Testis (tissue), 3 donors: Measurements from ENCODE around the gene GSK3A. TPM values are rescaled to one million over a fixed set of nuclear protein-coding genes. Genes with fewer than 3 reads are reported as not detected.

ENCODE experiments used
- DNase-seq: peaks from one replicate; pipeline ENCODE4 v3.0.0-alpha.2; 2019
- H3K27ac ChIP-seq, 2 donors: fragments of 200-600 bp; sonication (generic); one replicate each; pipeline ENCODE4 v1.5.1; 2019
- H3K27me3 ChIP-seq: fragments of 200-600 bp; sonication (generic); one replicate; pipeline ENCODE4 v1.5.1; 2019
- H3K36me3 ChIP-seq: fragments of 200-600 bp; sonication (generic); one replicate; pipeline ENCODE4 v1.5.1; 2017; ENCODE audit warnings: low read depth; ENCODE audit errors: missing control alignments
- H3K4me1 ChIP-seq: fragments of 200-600 bp; sonication (generic); one replicate; pipeline ENCODE4 v1.5.1; 2019
- H3K4me3 ChIP-seq, 2 donors: fragments of 200-600 bp; sonication (generic); one replicate each; pipeline ENCODE4 v1.5.1; 2017 to 2019
- H3K9me3 ChIP-seq: fragments of 200-600 bp; sonication (generic); one replicate; pipeline ENCODE4 v1.5.1; 2017
- POLR2A ChIP-seq: fragments of 450-650 bp; IDR thresholded peaks from one replicate; pipeline ENCODE4 v1.6.1; 2017; ENCODE audit warnings: antibody characterized with exemption, mild to moderate bottlenecking, moderate library complexity
- WGBS, 2 donors: methylation state at CpG; one replicate each; pipeline ENCODE4 v1.1.5; 2018; 5-methylcytosine and 5-hydroxymethylcytosine counted together
- intact Hi-C: fragments of 100-400 bp; cut with DNase I; formaldehyde crosslinking; loops from one replicate; pipeline ENCODE4 v1.15.1; 2023; ENCODE audit warnings: low total_unique reads
- polyA plus RNA-seq: library from polyadenylated mRNA; stranded (reverse); fragments of 350-450 nt; fragmentation: Illumina TruSeq; extraction: RNeasy Lipid Tissue Mini Kit (QIAGEN cat#74804); gene quantifications from one replicate; pipeline ENCODE4 v1.2.3, GENCODE V29; 2014; ENCODE audit warnings: low read depth, low replicate concordance; ENCODE audit not compliant: insufficient read depth
- total RNA-seq, 2 donors: library from RNA; depleted of rRNA; stranded (reverse); fragments of >200 nt; gene quantifications; one replicate each; pipeline ENCODE4 v1.2.3, GENCODE V29; 2016
- TF ChIP-seq, protein P1 (sequence below), 3 experiments: fragments of 450-650 bp in 2 of 3; fragments of 200-600 bp in 1 of 3; sonication (generic) in 1 of 3; IDR thresholded peaks; one replicate each; pipeline ENCODE4 v1.5.1; 2016 to 2019; ENCODE audit warnings: antibody characterized with exemption in 3 of 3, mild to moderate bottlenecking in 2 of 3, moderate library complexity in 1 of 3

GSK3A gene
- total and polyA plus RNA-seq, 3 donors from 2014 or later, result 54.3 to 98.1 (median 64.3) TPM

DNA sequence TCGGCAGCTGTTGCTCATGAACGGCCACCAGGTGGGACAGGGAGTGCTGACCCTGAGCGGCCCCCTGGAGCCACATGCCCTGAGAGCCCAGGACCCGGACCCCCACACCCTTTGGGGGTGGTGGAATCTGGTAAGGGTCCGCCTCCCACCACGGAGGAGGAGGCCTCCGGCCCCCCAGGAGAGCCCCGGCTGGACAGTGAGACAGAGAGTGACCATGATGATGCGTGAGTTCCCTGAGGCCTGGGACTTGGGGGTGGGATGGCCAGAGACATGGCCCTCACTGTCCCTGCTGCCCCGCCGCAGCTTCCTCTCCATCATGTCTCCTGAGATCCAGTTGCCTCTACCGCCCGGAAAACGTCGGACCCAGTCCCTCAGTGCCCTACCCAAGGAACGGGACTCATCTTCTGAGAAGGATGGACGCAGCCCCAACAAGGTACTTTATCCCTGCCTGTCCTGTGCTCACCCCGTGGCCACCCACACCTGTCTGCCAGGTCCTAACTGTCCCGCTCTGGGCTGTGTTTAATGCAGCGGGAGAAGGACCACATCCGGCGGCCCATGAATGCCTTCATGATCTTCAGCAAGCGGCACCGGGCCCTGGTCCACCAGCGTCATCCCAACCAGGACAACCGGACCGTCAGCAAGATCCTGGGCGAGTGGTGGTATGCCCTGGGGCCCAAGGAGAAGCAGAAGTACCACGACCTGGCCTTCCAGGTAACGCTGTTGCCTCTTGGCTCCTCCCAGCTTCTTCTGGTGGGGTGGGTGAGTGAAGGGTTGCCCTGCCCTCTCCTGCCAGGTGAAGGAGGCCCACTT lies 44.8 kb upstream of the GSK3A start:
- Histone ChIP-seq H3K27me3 (no peaks in the 10 kb centered on the region), H3K9me3 (no peaks in the 10 kb centered on the region), H3K36me3 (no peaks in the 10 kb centered on the region), H3K27ac (peak overlapping the region; percentile 90), H3K4me3 (no peak overlapping the region), H3K4me1 (peaks cover 37% of the 10 kb centered on the region)
- TF ChIP-seq, protein P1, sequence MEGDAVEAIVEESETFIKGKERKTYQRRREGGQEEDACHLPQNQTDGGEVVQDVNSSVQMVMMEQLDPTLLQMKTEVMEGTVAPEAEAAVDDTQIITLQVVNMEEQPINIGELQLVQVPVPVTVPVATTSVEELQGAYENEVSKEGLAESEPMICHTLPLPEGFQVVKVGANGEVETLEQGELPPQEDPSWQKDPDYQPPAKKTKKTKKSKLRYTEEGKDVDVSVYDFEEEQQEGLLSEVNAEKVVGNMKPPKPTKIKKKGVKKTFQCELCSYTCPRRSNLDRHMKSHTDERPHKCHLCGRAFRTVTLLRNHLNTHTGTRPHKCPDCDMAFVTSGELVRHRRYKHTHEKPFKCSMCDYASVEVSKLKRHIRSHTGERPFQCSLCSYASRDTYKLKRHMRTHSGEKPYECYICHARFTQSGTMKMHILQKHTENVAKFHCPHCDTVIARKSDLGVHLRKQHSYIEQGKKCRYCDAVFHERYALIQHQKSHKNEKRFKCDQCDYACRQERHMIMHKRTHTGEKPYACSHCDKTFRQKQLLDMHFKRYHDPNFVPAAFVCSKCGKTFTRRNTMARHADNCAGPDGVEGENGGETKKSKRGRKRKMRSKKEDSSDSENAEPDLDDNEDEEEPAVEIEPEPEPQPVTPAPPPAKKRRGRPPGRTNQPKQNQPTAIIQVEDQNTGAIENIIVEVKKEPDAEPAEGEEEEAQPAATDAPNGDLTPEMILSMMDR (IDR thresholded peaks at IDR 0.05), result no peak
- TF ChIP-seq POLR2A, result no peak
- intact Hi-C loops, result no loop called here
- 86 to 88% methylated on average over 18 to 30 of the region's 30 CpGs for WGBS, 2 donors
- DNase-seq, result no peak

DNA sequence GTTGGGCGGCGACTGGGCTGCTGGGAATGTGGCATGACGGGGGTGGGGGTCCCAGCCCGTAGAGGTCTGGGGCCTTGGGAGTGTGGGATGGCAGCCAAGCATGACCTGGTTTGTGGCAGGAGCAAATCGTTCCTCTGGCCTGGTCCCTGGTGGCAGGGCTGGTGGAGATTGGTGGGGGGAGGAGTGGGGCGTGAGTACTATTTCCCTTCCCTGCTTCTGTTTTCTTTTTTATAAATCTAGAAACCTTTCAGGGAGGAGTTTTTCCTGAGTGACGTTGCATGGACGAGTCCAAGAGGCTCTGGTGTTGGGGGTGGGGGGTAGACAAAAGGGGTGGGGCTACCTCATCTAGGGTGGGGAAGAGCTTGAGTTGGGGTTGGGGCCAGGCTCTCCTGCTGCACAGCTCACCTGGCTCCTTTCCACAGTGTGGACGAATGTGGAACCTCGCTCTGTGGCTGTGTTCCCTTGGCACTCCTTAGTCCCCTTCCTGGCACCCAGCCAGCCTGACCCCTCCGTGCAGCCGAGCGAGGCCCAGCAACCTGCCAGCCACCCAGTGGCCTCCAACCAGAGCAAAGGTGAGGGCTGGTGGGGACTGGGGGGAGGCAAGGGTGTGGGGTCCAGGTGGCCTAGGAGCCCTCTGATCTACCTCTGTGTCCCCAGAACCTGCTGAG lies 44.1 kb upstream of the GSK3A start:
- Histone ChIP-seq H3K27ac (peak overlapping the region; percentile 90), H3K27me3 (no peaks in the 10 kb centered on the region), H3K36me3 (no peaks in the 10 kb centered on the region), H3K9me3 (no peaks in the 10 kb centered on the region), H3K4me1 (peaks cover 44% of the 10 kb centered on the region), H3K4me3 (no peak overlapping the region)
- DNase-seq, result no peak
- no peak for TF ChIP-seq POLR2A
- TF ChIP-seq, protein P1 (IDR thresholded peaks at IDR 0.05), result no peak
- WGBS, 2 donors, result 25 to 44% methylated on average over 8 to 13 of the region's 13 CpGs
- intact Hi-C loops, result no loop called here

DNA sequence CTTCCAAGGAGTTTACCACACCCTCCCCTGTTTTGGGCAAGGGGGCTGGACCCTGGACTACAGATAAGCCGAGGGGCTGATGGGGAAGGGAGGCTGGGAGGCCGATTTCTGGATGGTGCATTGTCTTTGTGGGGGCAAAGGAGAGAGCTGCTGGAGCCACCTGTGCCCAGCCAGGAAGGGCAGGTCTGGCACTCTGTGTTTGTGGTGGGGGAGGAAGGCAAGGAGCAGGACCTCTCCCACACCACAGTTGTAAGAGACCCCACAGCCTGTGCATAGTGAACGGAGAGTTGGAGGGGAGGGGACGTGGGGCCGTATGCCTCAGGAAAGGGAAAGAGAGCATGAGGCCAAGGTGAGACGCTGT lies 43.6 kb upstream of the GSK3A start:
- intact Hi-C loops, result no loop called here
- no peak for DNase-seq
- Histone ChIP-seq H3K27ac (peak overlapping the region; percentile 90), H3K36me3 (no peaks in the 10 kb centered on the region), H3K4me1 (peaks cover 50% of the 10 kb centered on the region), H3K27me3 (no peaks in the 10 kb centered on the region), H3K4me3 (no peak overlapping the region), H3K9me3 (no peaks in the 10 kb centered on the region)
- no peak for TF ChIP-seq POLR2A
- TF ChIP-seq, protein P1 (IDR thresholded peaks at IDR 0.05), result no peak
- 25 to 44% methylated on average over 6 of the region's 6 CpGs for WGBS, 2 donors

DNA sequence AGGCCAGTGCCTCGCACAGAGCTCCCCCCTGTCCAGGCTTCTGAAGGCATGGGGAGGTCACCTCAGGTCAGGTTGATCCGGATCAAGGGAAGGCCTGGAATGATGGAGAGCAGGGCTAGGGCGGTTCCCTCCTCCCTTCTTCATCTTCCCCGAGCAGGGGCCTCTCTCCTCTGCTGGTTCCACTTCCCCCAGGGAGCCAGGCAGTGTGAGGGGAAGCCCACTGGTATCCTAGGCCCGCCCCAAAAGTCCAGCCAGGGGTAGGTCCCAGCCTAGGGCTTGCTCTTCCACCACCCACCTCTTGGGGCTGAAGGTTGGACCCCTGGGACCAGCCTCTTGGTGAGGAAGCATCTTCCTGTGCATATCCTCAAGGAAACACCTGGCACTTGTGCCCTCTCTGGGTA lies 43.1 kb upstream of the GSK3A start:
- intact Hi-C loops, result no loop called here
- TF ChIP-seq, protein P1 (IDR thresholded peaks at IDR 0.05), result peak in 1 of 3 experiments; percentile 18
- TF ChIP-seq POLR2A, result no peak
- H3K4me3 ChIP-seq, result no peak overlapping the region
- H3K36me3 ChIP-seq, result no peaks in the 10 kb centered on the region
- H3K4me1 ChIP-seq, result peaks cover 51% of the 10 kb centered on the region
- H3K9me3 ChIP-seq, result no peaks in the 10 kb centered on the region
- H3K27me3 ChIP-seq, result no peaks in the 10 kb centered on the region
- 35 to 45% methylated on average over 4 to 5 of the region's 5 CpGs for WGBS, 2 donors
- H3K27ac ChIP-seq, result peak overlapping the region; percentile 90
- no peak for DNase-seq
